CD1c-positive myeloid dendritic cell (primary cell): Measurements from ENCODE around the gene RALGAPB.

Experiments
- DNase-seq: peaks from one replicate; pipeline ENCODE4 v3.0.0-alpha.2; 2016; ENCODE audit errors: extremely low spot score

Gene RALGAPB

GRCh38 chr20:38547288-38548085, 74.8 kb downstream of the RALGAPB start:
- no peak for DNase-seq

DNA sequence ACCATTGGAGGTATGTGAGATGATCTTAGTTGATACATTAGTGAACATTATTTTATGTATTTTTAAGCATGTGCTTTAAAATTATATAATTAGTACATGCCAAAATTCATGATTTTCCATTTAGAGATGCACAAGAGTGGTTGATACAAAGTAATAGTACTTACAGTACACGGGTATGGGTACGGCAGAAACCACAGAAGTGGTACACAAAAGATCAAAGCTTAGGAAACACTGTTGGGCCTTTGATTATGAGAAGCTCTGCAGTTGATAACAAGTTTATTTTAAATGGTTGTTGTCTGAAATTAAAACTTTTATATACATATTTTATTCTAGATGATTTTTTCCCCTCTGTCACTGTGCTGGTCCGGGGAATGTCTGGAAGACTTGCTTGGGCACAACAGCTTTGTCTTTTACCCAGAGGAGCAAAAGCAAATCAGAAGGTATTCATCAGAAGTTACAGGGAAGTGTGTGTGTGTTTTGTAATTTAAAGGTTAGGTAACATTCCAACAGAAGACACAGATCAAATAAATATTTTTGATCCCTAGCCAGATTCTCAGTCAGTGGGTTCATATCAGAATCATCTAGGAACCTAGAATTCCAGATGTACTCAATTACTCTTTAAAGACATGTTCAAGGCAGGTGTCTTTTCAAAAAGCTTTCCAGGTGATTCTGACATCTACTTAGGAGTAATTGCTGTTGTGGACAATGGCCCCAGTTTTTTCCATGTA, 75.9 kb downstream of the RALGAPB start:
- no peak for DNase-seq

GRCh38 chr20:38550274-38550673, 77.6 kb downstream of the RALGAPB start:
- no peak for DNase-seq

GRCh38 chr20:38551056-38551626, 78.5 kb downstream of the RALGAPB start:
- DNase-seq: no peak

DNA sequence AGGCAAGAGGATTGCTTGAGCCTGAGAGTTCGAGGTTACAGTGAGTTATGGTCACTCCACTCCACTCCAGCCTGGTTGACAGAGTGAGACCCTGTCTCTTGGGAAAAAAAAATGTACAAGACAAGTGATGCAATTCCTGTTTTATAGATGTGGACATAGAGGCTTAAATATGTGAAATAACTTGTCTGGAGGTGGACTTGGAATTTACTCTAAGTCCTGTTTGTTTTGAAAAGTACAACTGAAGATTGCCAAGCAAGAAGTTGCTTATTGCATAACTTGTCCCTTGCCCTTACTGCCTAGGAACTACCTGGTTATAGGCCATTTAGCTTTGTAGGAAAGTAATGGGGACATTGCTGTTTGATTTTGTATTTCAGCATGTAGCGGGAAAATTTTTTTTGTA, 82.3 kb downstream of the RALGAPB start:
- no peak for DNase-seq

DNA sequence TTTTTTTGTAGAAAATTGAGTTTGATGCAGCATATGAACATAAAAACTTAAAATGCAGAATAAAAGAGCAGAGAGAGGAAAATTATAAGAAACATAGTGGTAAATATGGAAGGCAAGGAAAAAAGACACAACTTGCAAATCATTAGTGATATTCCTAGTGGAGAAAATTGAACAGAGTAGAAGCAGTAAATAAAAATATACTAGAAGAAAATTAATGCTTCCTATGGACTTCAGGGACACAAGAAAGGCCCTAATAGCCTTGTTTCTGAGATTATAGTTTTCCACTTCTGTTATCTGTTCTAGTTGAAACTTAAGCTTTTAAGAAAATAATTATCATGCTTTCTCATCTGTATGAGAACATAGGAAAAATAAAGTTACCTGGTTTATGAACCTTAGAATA, 82.8 kb downstream of the RALGAPB start:
- no peak for DNase-seq

- no peak for DNase-seq
Observed at GRCh38 chr20:38557174-38557573, 84.5 kb downstream of the RALGAPB start.

DNA sequence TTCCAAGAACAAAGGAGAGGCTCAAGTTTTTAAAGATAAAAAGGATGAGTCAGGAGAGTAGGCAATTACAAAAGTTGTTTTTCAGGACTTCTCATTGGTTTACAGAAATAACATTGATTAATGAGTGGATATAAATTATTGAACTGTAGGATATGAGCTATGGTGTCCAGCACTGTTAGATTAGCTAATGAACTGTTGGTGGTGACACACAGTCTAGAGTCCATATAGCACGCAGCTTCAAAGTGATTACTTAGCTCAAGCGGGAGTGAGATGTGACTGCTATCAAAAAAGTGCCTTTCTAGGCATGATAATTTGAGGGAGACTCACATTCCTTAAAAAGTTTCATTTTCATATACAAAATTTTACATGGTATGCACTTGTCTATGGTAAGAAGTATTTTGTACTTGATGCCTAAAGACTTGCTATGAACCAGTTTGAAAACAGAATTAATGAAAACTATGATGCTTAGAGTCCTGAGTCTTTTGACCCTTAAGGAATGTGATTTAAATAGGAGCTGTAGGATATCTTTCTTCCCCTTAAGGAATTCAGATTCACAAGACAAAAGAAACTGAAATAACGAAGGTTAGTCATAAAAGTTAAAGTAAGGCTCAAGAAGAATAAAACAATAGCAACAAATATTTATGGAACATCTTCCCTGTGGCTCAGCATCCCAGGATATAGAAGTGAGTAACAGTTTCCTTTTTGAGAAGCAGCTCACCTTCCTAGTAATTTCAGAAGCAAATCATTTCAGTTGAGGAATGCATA, 86.1 kb downstream of the RALGAPB start:
- DNase-seq: no peak

- no peak for DNase-seq
Observed at GRCh38 chr20:38559764-38560163, 87.1 kb downstream of the RALGAPB start.

- DNase-seq: no peak
Observed at GRCh38 chr20:38563802-38564431, 91.3 kb downstream of the RALGAPB start.

GRCh38 chr20:38564680-38565079, 92.0 kb downstream of the RALGAPB start:
- no peak for DNase-seq

DNA sequence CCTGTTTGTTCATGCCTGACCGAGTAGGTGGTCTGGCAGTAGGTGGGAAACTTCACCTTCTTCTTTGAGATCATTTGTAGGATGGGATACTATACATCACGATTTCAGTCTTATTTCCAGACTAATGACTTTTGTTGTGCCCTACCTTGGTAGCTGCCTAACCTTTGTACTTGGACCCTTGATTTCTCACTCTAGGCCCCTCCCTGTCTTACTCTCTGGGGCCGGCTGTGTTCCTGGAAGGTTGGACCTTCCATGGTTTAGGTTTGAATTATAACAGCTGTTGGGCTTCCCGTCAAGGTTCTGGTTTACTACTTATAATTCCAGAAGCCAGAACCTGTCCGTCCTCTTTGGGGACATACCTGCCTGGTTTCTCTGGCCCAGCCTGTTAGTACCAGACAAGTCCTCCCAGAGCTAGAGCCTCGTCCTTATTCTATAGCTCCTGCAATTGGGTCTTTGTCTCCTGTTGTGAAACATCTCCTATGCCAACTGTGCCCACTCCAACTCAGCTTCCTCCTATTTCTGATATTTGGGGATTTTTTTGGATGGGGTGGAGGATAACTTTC, 93.5 kb downstream of the RALGAPB start:
- no peak for DNase-seq

- peak; percentile 75 for DNase-seq
Observed at GRCh38 chr20:38569747-38570525, 97.3 kb downstream of the RALGAPB start.

DNA sequence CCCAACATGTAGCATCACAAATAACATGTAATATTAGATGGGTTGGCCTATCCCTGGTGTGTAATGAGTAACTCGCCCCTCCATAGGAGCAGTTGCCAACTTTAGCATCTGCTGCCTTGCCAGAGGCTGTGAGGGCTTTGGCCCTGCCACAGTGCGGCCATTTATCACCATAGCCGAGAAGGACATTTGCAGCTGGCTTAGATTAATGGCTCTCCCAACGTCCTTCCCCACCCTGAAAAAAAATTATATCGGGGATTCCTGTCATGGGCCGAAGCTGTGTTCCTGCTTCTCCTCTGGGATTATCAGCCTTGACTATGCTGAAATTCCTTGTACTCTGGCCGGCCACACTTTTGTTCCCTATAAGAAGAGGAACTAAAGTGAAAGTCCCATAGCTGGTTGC, 100.8 kb downstream of the RALGAPB start:
- DNase-seq: peak; percentile 11

DNA sequence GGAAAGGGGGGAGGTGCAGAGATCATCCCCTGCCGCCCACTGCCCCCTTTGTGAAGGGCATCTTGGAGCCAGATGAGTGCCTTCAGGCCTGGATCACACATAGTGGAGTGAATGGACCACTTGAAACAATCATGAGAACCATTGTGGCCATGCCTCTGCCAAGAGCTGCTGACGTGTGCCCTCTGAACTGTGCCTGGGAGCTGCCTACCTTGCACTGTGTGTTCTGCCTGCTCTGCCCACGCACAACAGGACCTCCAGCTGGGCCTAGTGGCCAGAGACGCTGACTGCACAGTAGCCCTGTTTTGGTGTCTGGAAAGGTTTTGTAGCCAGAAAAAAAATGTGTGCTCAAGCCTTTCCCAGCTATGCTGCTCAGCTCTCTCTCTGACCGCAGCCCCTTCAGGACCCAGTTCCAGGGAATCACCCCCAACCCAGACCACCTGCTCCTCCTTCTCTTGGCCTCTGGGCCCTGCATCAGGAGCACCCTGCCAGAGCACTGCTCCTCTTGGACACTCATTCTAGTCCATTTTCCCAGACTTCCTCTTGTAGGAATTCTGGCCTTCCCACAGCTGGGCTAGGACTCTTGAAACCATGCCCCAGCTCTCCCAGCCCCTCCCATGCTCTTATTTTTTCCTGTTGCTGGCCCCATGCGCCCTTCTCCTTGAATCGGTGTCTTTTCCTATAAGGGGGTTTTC, 106.7 kb downstream of the RALGAPB start:
- DNase-seq: no peak

DNA sequence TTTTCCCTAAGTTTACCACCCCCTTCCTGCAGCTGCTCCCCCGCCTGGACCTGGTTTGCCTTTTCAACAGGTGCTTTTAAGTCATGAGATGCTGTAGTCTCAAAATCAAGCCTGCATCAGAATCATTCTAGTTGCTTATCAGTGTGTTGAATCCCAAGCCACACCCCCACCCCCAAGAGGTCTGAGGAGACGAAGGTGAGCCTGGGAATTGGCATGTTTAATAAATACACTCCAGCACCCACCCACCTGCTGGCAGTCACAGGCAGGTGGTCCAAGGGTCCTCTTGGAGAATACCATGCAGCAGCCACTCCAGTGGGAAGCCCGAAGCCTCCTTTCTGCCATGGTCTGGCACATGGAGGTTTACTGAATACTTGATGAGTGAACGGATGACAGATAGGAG, 107.3 kb downstream of the RALGAPB start:
- DNase-seq: no peak

DNA sequence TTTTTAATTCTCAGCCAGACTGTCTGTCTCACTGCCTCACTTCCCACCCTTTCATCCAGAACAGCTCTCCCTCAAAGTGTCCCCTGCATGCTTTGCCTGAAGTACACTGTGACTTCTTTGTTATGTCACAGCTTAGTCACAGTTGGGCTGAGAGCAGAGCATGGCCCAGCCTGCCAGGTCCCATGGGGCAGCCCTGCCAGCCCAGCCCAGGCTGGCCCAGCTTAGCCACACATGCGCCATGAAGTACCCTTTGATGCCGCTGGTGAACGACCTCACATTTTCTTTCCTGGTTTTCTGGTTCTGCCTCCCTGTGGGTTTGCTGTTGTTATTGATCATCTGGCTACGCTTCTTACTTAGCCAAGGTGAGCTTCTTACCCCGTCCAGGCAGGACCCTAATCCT, 108.4 kb downstream of the RALGAPB start, which contains the start of gene ADIG:
Gene ADIG, plus strand, starts transcription at position 185 of the 400 bp plus-strand sequence. Its CDS starts 54 bp downstream, at position 239.
- DNase-seq: no peak

- no peak for DNase-seq
Observed at GRCh38 chr20:38581830-38582358, 109.3 kb downstream of the RALGAPB start.

DNA sequence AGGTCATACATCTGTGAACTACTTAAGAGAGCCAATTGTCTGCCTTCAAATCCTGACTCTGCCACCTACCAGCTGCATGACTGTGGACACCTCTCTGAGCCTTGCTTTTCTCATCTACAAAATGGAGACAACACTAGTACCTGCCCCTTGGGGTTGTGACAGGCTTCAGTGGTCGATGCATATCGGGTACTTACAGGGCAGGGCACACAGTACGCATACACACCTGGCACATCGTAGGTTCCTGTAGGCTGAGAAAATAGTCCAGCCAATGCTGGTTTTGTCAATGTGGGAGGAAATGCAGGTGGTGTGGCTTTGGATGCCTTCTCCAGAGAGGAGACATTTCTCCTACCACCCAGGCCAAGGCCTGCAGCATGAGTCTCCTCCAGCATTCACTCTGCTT, 110.7 kb downstream of the RALGAPB start:
- no peak for DNase-seq
